ENCODE measurements around the gene SPACDR. TPM values are rescaled to one million over a fixed set of nuclear protein-coding genes. Genes with fewer than 3 reads are reported as not detected.

The SPACDR gene
- total RNA-seq, 4 donors from 2014 or later = 0.68 TPM; not detected in 3

DNA sequence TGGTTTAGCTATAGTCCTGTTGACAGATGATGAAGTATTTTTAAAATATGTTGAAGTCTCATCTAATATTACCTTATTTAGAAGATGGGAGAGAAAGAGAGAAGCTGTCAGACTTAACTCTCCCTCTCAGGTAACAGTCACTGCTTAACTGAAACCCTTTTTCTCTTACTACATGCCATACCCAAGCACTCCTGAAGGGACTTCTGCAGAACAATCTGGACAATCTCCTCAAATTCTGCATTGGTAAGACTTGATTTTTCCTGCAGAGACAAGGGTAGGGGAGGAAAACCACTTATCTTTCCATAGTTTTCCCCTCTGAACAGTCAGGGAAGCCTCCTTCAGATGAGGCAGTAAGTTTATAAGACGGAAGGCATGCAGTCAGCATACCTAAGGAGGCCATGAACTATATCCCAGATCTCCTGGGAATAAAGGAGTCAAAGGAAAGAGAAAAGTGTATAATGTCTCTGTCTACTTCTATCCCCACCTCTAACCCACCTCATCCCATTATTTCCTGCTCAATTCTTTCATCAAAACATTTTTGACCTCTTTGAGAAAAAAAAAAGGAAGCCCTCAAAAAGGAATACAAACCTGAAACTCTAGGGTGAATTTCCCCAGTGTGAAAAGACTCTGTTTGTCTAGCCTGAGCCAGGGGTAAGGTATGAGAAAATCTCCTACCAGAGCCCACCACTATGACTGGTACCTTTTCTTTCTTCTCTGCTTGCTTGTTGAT lies 45.0 kb downstream of the SPACDR start:
- TF ChIP-seq, protein P1, sequence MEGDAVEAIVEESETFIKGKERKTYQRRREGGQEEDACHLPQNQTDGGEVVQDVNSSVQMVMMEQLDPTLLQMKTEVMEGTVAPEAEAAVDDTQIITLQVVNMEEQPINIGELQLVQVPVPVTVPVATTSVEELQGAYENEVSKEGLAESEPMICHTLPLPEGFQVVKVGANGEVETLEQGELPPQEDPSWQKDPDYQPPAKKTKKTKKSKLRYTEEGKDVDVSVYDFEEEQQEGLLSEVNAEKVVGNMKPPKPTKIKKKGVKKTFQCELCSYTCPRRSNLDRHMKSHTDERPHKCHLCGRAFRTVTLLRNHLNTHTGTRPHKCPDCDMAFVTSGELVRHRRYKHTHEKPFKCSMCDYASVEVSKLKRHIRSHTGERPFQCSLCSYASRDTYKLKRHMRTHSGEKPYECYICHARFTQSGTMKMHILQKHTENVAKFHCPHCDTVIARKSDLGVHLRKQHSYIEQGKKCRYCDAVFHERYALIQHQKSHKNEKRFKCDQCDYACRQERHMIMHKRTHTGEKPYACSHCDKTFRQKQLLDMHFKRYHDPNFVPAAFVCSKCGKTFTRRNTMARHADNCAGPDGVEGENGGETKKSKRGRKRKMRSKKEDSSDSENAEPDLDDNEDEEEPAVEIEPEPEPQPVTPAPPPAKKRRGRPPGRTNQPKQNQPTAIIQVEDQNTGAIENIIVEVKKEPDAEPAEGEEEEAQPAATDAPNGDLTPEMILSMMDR (IDR thresholded peaks at IDR 0.05; ENCODE audit: low read depth) = no peak

DNA sequence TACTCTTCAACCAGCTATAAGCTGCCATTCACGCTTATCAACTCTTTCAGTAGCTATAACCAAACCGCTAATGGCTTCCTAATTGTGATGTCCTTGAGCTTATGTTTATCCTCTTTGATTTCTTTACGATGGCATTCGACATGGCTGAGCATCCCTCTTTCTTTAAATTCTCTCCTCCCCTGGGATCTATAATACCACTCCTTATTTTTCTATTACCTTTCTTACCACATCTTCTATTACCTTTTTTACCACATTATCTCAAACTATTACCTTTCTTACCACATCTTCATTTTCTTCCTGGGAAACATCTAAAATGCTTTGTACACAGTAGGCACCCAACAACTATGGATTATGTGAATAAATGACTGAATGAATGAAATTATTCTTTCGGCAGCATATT lies 48.6 kb downstream of the SPACDR start:
- TF ChIP-seq, protein P1 (IDR thresholded peaks at IDR 0.05; ENCODE audit: low read depth) = no peak

DNA sequence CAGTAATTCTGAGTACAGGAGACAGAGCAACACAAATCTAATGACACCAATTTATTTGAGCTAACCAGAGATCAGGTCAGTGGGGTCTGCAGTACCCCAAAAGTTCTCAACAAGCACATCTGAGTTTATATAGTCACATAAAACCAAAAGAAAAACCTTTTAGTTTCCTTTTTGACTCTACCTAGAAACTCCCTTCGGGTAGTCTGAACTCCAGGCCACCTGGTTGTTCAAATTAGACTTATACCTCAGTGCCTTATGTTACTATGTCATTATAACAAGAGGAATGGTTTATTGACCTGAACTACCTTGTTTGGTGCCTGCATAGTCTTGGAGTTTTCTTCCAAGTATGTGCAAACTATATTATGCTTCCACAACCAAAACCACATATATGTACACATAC lies 50.2 kb downstream of the SPACDR start:
- TF ChIP-seq, protein P1 (IDR thresholded peaks at IDR 0.05; ENCODE audit: low read depth) = no peak

DNA sequence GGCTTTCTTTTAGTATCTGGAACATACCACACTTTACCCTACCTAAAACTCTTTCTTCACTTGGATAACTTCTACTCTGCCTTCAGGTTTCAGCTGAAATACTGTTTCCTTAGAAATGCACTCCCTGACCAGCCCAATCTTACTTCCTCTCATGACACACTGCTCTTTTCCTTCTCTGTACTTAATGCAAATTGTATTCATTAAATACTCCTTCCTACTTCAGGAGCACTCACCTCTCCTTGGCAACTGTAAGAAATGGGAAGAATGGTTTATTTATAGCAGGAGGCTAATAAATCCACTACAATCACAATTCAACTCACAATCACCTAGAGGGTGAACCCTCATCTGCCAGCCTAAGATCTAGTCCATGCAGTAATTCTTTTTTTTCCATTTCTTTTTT lies 50.7 kb downstream of the SPACDR start:
- TF ChIP-seq, protein P1 (IDR thresholded peaks at IDR 0.05; ENCODE audit: low read depth) = no peak

DNA sequence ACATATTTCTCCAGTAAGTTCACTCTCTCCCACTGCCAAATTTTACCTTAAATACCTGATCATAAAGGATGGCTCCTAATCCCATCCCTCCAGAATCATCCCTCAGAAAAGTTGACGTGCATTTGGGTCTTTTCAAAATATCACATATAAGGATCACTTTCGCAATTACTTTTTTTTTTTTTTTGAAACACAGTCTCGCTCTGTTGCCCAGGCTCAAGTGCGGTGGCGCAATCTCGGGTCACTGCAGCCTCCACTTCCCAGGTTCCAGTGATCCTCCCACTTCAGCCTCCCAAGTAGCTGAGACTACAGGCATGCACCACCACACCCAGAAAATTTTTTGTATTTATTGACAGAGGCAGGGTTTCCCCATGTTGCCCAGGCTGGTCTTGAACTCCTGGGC lies 53.0 kb downstream of the SPACDR start:
- TF ChIP-seq, protein P1 (IDR thresholded peaks at IDR 0.05; ENCODE audit: low read depth) = no peak

DNA sequence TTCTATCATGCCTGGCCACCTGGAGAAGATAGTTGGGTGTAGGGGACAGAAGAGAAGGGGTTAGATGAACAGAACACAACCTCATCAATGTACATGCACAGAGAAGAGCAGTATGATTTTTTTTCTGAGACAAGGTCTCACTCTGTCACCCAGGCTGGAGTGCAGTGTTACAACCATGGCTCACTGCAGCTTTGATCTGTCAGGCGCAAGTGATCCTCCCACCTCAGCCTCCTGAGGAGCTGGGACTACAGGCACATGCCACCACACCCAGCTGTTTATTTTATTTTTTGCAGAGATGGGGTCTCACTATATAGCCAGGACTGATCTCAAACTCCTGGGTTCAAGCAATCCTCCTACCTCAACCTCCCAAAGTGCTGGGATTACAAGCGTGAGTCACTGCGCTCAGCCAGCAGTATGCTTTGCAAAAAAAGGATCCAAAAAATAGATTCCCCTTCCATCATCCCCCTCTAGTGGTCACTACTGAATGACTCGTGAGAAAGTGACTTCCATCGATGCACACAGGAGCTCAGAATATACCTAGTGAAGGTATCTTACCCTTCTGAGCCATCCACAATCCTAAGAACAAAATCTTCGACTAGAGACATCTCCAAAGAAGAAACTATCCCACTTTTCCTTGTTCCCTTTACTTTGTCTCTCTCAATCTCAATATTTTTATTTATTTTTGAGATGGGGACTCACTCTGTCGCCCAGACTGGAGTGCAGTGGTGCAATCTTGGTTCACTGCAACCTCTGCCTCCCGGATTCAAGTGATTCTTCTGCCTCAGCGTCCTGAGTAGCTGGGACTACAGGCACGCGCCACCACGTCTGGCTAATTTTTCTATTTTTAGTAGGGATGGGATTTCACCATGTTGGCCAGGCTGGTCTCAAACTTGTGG lies 56.5 kb downstream of the SPACDR start:
- TF ChIP-seq, protein P1 (IDR thresholded peaks at IDR 0.05; ENCODE audit: low read depth) = no peak

DNA sequence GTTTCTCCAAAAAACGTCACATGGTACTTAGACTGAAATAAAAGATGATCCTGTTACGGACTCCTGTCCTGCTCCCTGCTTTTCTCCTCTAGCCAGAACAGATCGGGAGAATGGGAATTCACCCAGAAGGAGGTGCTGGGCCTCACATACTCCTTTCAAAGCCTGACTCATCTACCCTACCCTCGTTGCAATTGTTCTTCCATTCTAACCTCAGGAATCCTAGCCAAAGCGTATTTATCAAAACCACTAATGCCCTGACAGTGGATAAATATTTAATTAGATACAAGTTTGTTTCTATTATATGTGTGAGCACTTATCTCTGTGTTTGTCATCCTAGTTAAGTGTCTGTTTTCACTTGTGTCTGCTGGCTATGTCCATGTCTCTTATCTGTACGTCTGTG lies 57.3 kb downstream of the SPACDR start:
- TF ChIP-seq, protein P1 (IDR thresholded peaks at IDR 0.05; ENCODE audit: low read depth) = no peak
